Smooth muscle cell (in vitro differentiated cells): ENCODE measurements around the gene SESN1. TPM values are rescaled to one million over a fixed set of nuclear protein-coding genes. Genes with fewer than 3 reads are reported as not detected.
A peak's percentile ranks its signal among the peaks of the same experiment; 100 is the strongest.

ENCODE experiments used
- DNase-seq: peaks from one replicate; lab custom pipeline; 2025; ENCODE audit not compliant: unreplicated experiment; lab: John Stamatoyannopoulos, UW
- H2AFZ ChIP-seq: fragments of 200-600 bp; sonication (generic); 2 replicates; pipeline ENCODE4 v1.6.0; 2016; ENCODE audit warnings: antibody characterized with exemption, low read depth, mild to moderate bottlenecking
- H3F3A ChIP-seq: fragments of 200-600 bp; sonication (generic); 2 replicates; pipeline ENCODE4 v1.6.0; 2017; ENCODE audit warnings: antibody characterized with exemption, low read depth
- H3K27ac ChIP-seq: fragments of 200-600 bp; sonication (generic); 2 replicates; pipeline ENCODE4 v1.5.1; 2016; ENCODE audit warnings: low read depth, mild to moderate bottlenecking
- H3K27me3 ChIP-seq: fragments of 200-600 bp; sonication (generic); 2 replicates; pipeline ENCODE4 v1.6.1; 2016; ENCODE audit warnings: low read depth, mild to moderate bottlenecking
- H3K36me3 ChIP-seq: fragments of 200-600 bp; sonication (generic); 2 replicates; pipeline ENCODE4 v1.5.1; 2016; ENCODE audit warnings: low read depth
- H3K4me1 ChIP-seq: fragments of 200-600 bp; sonication (generic); 2 replicates; pipeline ENCODE4 v1.5.1; 2016; ENCODE audit warnings: low read depth
- H3K4me2 ChIP-seq: fragments of 200-600 bp; sonication (generic); 2 replicates; pipeline ENCODE4 v1.6.0; 2016; ENCODE audit warnings: mild to moderate bottlenecking
- H3K4me3 ChIP-seq: fragments of 200-600 bp; sonication (generic); 2 replicates; pipeline ENCODE4 v1.5.1; 2016; ENCODE audit warnings: mild to moderate bottlenecking
- H3K79me2 ChIP-seq: fragments of 200-600 bp; sonication (generic); 2 replicates; pipeline ENCODE4 v1.6.0; 2016; ENCODE audit warnings: low read depth, mild to moderate bottlenecking
- H3K9ac ChIP-seq: fragments of 200-600 bp; sonication (generic); 2 replicates; pipeline ENCODE4 v1.6.0; 2016; ENCODE audit warnings: low read depth
- H3K9me3 ChIP-seq: fragments of 200-600 bp; sonication (generic); replicated peaks from 2 replicates; pipeline ENCODE4 v1.5.1; 2016; ENCODE audit warnings: low read depth
- H4K20me1 ChIP-seq: fragments of 200-600 bp; sonication (generic); 2 replicates; pipeline ENCODE4 v1.6.0; 2016; ENCODE audit warnings: low read depth
- CTCF ChIP-seq: fragments of 200-600 bp; sonication (generic); IDR thresholded peaks from 2 replicates; pipeline ENCODE4 v1.5.1; 2017; ENCODE audit warnings: borderline replicate concordance, mild to moderate bottlenecking, antibody characterized with exemption; ENCODE audit not compliant: insufficient read depth, poor library complexity, severe bottlenecking
- WGBS: methylation state at CpG from one replicate; pipeline ENCODE4 v1.1.7; 2016; ENCODE audit warnings: low lambda C conversion rate; 5-methylcytosine and 5-hydroxymethylcytosine counted together
- polyA plus RNA-seq: library from polyadenylated mRNA; unstranded; fragments of >200 nt; fragmentation: Nextera tagmentation; extraction: Ambion mirVana; gene quantifications from 2 replicates; pipeline ENCODE4 v1.2.1, GENCODE V29; 2016
- total RNA-seq: library from RNA; depleted of rRNA; stranded (reverse); fragments of >200 nt; gene quantifications from 2 replicates; pipeline ENCODE4 v1.2.3, GENCODE V29; 2014

Gene SESN1
- total and polyA plus RNA-seq, 2 experiments from 2014 or later: 24.1 to 38.7 TPM

- no peak overlapping the region for H3K4me3 ChIP-seq
- no peaks in the 10 kb centered on the region for H3K36me3 ChIP-seq
- no peak overlapping the region for H3K4me2 ChIP-seq
- H3K9ac ChIP-seq: no peak overlapping the region
- DNase-seq: no peak
- H3K79me2 ChIP-seq: no peaks in the 10 kb centered on the region
- peaks cover 17% of the 10 kb centered on the region for H3F3A ChIP-seq
- H3K27ac ChIP-seq: peak overlapping the region; percentile 95
- no peaks in the 10 kb centered on the region for H3K27me3 ChIP-seq
- H3K4me1 ChIP-seq: peaks cover 9% of the 10 kb centered on the region
- TF ChIP-seq CTCF: no peak
- peak overlapping the region; percentile 10 for H2AFZ ChIP-seq
- WGBS: 78% methylated on average over 9 of the region's 9 CpGs
- H4K20me1 ChIP-seq: no peaks in the 10 kb centered on the region
- H3K9me3 ChIP-seq: no peaks in the 10 kb centered on the region
These were observed 151.8 kb downstream of the SESN1 start for GRCh38 chr6:108942556-108943492.

GRCh38 chr6:108941859-108942258 is 152.8 kb downstream of the SESN1 start:
- Histone ChIP-seq H3K27ac (no peak overlapping the region), H3K36me3 (no peaks in the 10 kb centered on the region), H3K9me3 (no peaks in the 10 kb centered on the region), H4K20me1 (no peaks in the 10 kb centered on the region), H3K79me2 (no peaks in the 10 kb centered on the region), H2AFZ (no peak overlapping the region), H3K27me3 (no peaks in the 10 kb centered on the region), H3K9ac (no peak overlapping the region), H3K4me3 (no peak overlapping the region), H3K4me2 (no peak overlapping the region), H3K4me1 (no peaks in the 10 kb centered on the region), H3F3A (peaks cover 14% of the 10 kb centered on the region)
- 47% methylated on average over 2 of the region's 2 CpGs for WGBS
- TF ChIP-seq CTCF: no peak
- no peak for DNase-seq

- Histone ChIP-seq H3K4me2 (no peak overlapping the region), H3K9me3 (no peaks in the 10 kb centered on the region)
- no peak for DNase-seq
These were observed 153.4 kb downstream of the SESN1 start for GRCh38 chr6:108941281-108941680.

More at GRCh38 chr6:108941281-108941680, 153.4 kb downstream of the SESN1 start:
- Histone ChIP-seq H4K20me1 (no peaks in the 10 kb centered on the region), H3K4me3 (no peak overlapping the region), H3K27ac (no peak overlapping the region), H3K4me1 (no peaks in the 10 kb centered on the region), H2AFZ (no peak overlapping the region), H3F3A (peaks cover 9% of the 10 kb centered on the region), H3K9ac (no peak overlapping the region), H3K36me3 (no peaks in the 10 kb centered on the region), H3K27me3 (no peaks in the 10 kb centered on the region), H3K79me2 (no peaks in the 10 kb centered on the region)
- 85% methylated on average over 1 of the region's 1 CpG for WGBS
- TF ChIP-seq CTCF: no peak
